Memory B cell (primary cell): Measurements from ENCODE around the gene AK3.

Source experiments
- ATAC-seq: fragments of 150-1000 bp; cut with Tn5 transposase; 2 replicates; pipeline ENCODE4 v1.10.0; 2021; ENCODE audit warnings: low read depth, mild to moderate bottlenecking, moderate library complexity
- DNase-seq, 2 donors: peaks; one replicate each; pipeline ENCODE4 v3.0.0; 2022; ENCODE audit warnings: low spot score in 2 of 2
- H3K27ac Mint-ChIP-seq: one replicate; pipeline ENCODE4 v1.8.0; 2022; ENCODE audit warnings: mild to moderate bottlenecking, moderate library complexity, mixed read lengths
- H3K27me3 Mint-ChIP-seq: one replicate; pipeline ENCODE4 v1.8.0; 2022; ENCODE audit warnings: mixed read lengths
- H3K36me3 Mint-ChIP-seq: one replicate; pipeline ENCODE4 v1.8.0; 2022; ENCODE audit warnings: mild to moderate bottlenecking, mixed read lengths
- H3K4me1 Mint-ChIP-seq: one replicate; pipeline ENCODE4 v1.8.0; 2022; ENCODE audit warnings: mixed read lengths
- H3K4me3 Mint-ChIP-seq: one replicate; pipeline ENCODE4 v1.8.0; 2022; ENCODE audit warnings: mild to moderate bottlenecking, moderate library complexity, mixed read lengths
- H3K9me3 Mint-ChIP-seq: one replicate; pipeline ENCODE4 v1.8.0; 2022; ENCODE audit warnings: mixed read lengths

The AK3 gene

DNA sequence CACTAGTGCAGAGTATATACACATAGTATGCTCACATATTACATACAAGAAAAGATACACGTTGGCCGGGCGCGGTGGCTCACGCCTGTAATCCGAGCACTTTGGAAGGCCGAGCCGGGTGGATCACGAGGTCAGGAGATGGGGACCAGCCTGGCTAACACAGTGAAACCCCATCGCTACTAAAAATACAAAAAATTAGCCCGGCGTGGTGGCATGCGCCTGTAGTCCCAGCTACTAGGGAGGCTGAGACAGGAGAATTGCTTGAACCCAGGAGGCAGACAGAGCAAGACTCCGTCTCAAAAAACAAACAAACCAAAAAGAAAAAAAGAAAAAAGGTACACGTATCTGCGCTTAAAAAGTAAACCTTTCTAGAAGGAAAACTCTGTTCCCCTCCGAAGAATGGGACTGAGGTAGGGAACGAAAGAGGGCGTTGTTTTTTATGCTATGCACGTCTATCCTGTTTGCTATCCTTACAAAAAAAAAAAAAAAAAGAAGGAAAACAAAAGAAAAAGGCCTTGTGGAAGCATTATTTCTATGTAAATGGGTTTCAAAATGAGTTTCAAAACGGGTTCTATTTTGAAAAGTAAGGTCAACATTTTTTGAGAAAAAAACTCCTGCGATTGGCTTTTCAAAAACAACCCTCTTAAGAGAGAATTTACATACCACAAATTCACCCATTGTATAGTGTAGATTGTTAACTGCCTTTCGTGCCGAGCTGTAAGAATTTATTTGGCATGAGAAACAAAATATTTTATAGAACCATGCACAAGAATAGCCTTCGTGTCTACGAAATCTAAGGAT is 1.2 kb downstream of the AK3 start:
- Mint-ChIP-seq H3K4me3 (peak overlapping the region; percentile 86), H3K9me3 (no peaks in the 10 kb centered on the region), H3K27ac (peak overlapping the region; percentile 76), H3K4me1 (peaks cover 16% of the 10 kb centered on the region), H3K36me3 (peaks cover under 1% of the 10 kb centered on the region), H3K27me3 (no peaks in the 10 kb centered on the region)
- ATAC-seq (no peak), DNase-seq (no peak)

- Mint-ChIP-seq H3K4me3 (peak overlapping the region; percentile 62), H3K27me3 (no peaks in the 10 kb centered on the region), H3K9me3 (no peaks in the 10 kb centered on the region), H3K36me3 (peaks cover 4% of the 10 kb centered on the region), H3K27ac (no peak overlapping the region), H3K4me1 (peaks cover 20% of the 10 kb centered on the region)
- DNase-seq, result no peak
- no peak for ATAC-seq
These were observed 2.0 kb downstream of the AK3 start for GRCh38 chr9:4738866-4739586.

GRCh38 chr9:4734150-4734549 is 6.9 kb downstream of the AK3 start:
- Mint-ChIP-seq H3K27ac (peak overlapping the region; percentile 29), H3K4me1 (peaks cover 27% of the 10 kb centered on the region), H3K36me3 (peaks cover 10% of the 10 kb centered on the region), H3K4me3 (no peak overlapping the region), H3K9me3 (no peaks in the 10 kb centered on the region), H3K27me3 (no peaks in the 10 kb centered on the region)
- DNase-seq (no peak), ATAC-seq (no peak)

DNA sequence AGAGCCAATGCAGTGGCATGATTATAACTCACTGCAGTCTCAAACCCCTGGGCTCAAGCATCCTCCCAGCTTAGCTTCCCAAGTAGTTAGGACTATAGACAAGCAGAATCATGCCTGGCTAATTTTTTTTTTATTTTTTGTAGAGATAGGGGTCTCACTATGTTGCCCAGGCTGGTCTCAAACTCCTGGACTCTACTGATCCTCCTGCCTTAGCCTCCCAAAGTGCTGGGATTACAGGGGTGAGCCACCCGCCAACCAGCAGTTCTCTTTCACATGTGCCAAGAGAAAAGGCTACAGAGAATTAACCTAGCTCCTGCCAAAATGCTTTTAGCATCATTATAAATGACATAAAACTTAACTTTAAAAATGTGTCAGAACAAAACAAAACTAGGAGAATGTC is 8.1 kb downstream of the AK3 start:
- peaks cover 10% of the 10 kb centered on the region for H3K36me3 Mint-ChIP-seq

GRCh38 chr9:4727593-4727992 is 13.4 kb downstream of the AK3 start:
- ATAC-seq (no peak), DNase-seq (no peak)
- Mint-ChIP-seq H3K4me3 (no peak overlapping the region), H3K27me3 (no peaks in the 10 kb centered on the region), H3K36me3 (peaks cover 6% of the 10 kb centered on the region), H3K9me3 (no peaks in the 10 kb centered on the region), H3K27ac (no peak overlapping the region), H3K4me1 (peaks cover 22% of the 10 kb centered on the region)

More for the DNA sequence above, 8.1 kb downstream of the AK3 start:
- no peak for ATAC-seq
- Mint-ChIP-seq H3K9me3 (no peaks in the 10 kb centered on the region), H3K4me3 (no peak overlapping the region), H3K27me3 (no peaks in the 10 kb centered on the region), H3K4me1 (peaks cover 27% of the 10 kb centered on the region), H3K27ac (no peak overlapping the region)
- no peak for DNase-seq

DNA sequence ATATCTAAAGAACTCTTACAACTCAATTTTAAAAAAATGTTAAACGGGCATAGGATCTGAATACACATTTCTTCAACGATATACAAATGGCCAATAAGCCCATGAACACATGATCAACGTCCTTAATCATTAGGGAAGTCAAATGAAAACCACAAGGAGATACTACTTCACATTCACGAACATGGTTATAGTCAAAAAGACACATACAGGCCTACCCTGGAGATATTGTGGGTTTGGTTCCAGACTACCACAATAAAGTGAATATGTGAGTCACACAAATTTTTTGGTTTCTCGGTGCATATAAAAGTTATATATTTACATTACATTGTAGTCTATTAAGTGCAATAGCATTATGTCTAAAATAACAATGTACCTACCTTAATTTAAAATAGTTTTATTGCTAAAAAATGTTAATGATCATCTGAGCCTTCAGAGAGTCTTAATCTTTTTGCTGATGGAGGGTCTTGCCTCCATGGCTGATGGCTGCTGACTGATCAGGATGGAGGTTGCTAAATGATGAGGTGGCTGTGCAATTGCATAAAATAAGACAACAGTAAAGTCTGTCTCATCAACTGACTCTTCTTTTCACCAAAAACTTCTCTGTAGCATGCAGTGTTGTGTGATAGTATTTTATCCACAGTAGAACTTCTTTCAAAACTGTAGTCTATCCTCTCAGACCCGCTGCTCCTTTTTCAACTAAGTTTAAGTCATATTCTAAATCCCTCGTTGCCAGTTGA is 15.1 kb downstream of the AK3 start:
- DNase-seq (no peak), ATAC-seq (no peak)
- H3K36me3 Mint-ChIP-seq, result peaks cover 7% of the 10 kb centered on the region
- no peaks in the 10 kb centered on the region for H3K9me3 Mint-ChIP-seq
- peaks cover 14% of the 10 kb centered on the region for H3K4me1 Mint-ChIP-seq
- no peak overlapping the region for H3K4me3 Mint-ChIP-seq
- H3K27me3 Mint-ChIP-seq, result no peaks in the 10 kb centered on the region
- no peak overlapping the region for H3K27ac Mint-ChIP-seq

GRCh38 chr9:4721736-4722135 is 19.3 kb downstream of the AK3 start:
- DNase-seq, result no peak
- Mint-ChIP-seq H3K9me3 (no peaks in the 10 kb centered on the region), H3K4me1 (peaks cover 6% of the 10 kb centered on the region), H3K4me3 (no peak overlapping the region), H3K36me3 (peaks cover 19% of the 10 kb centered on the region), H3K27me3 (no peaks in the 10 kb centered on the region), H3K27ac (no peak overlapping the region)
- ATAC-seq, result no peak

GRCh38 chr9:4718911-4719310 is 22.1 kb downstream of the AK3 start:
- H3K27me3 Mint-ChIP-seq, result no peaks in the 10 kb centered on the region
- H3K36me3 Mint-ChIP-seq, result peaks cover 20% of the 10 kb centered on the region
- peak overlapping the region; percentile 20 for H3K27ac Mint-ChIP-seq
- DNase-seq (no peak), ATAC-seq (no peak)
- H3K4me1 Mint-ChIP-seq, result peaks cover 2% of the 10 kb centered on the region
- no peaks in the 10 kb centered on the region for H3K9me3 Mint-ChIP-seq
- no peak overlapping the region for H3K4me3 Mint-ChIP-seq

DNA sequence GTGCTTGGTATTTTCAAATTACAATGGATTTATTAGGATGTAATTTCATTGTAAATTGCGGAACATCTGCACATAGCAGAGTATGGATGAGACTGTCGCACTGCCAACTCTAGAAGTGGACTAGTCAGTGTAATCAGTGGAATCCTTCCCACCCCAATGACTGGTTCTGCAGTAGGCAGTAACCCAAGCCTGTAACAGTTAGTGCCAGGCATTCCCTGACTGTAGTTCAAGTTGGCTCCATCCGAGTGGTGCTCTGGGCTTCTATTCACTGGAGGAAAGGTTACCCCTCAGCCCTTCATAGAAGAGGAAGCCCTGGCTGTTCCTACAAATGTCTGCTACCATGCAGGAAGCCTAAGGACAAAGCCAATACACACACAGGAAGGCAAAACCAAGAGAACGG is 23.2 kb downstream of the AK3 start:
- ATAC-seq (no peak), DNase-seq (no peak)
- Mint-ChIP-seq H3K4me3 (no peak overlapping the region), H3K9me3 (no peaks in the 10 kb centered on the region), H3K27me3 (no peaks in the 10 kb centered on the region), H3K27ac (no peak overlapping the region), H3K4me1 (peaks cover 5% of the 10 kb centered on the region), H3K36me3 (peaks cover 23% of the 10 kb centered on the region)

- Mint-ChIP-seq H3K27me3 (no peaks in the 10 kb centered on the region), H3K4me3 (no peak overlapping the region), H3K36me3 (peaks cover 26% of the 10 kb centered on the region), H3K4me1 (peaks cover 5% of the 10 kb centered on the region), H3K9me3 (no peaks in the 10 kb centered on the region), H3K27ac (no peak overlapping the region)
- no peak for DNase-seq
- no peak for ATAC-seq
These were observed 24.8 kb downstream of the AK3 start for GRCh38 chr9:4716163-4716562.

GRCh38 chr9:4714266-4715016 is 26.6 kb downstream of the AK3 start:
- peaks cover 5% of the 10 kb centered on the region for H3K4me1 Mint-ChIP-seq
- ATAC-seq (no peak), DNase-seq (no peak)
- H3K27ac Mint-ChIP-seq, result peak overlapping the region; percentile 1
- H3K36me3 Mint-ChIP-seq, result peaks cover 25% of the 10 kb centered on the region
- H3K4me3 Mint-ChIP-seq, result no peak overlapping the region
- no peaks in the 10 kb centered on the region for H3K9me3 Mint-ChIP-seq
- no peaks in the 10 kb centered on the region for H3K27me3 Mint-ChIP-seq

GRCh38 chr9:4713849-4714248 is 27.2 kb downstream of the AK3 start:
- Mint-ChIP-seq H3K4me1 (peaks cover 5% of the 10 kb centered on the region), H3K36me3 (peaks cover 23% of the 10 kb centered on the region)

GRCh38 chr9:4709380-4709779 is 31.6 kb downstream of the AK3 start:
- Mint-ChIP-seq H3K4me3 (no peak overlapping the region), H3K4me1 (peaks cover 5% of the 10 kb centered on the region), H3K27me3 (no peaks in the 10 kb centered on the region), H3K27ac (no peak overlapping the region), H3K9me3 (no peaks in the 10 kb centered on the region), H3K36me3 (peaks cover 18% of the 10 kb centered on the region)
- ATAC-seq (no peak), DNase-seq (no peak)

More at GRCh38 chr9:4713849-4714248, 27.2 kb downstream of the AK3 start:
- ATAC-seq (no peak), DNase-seq (no peak)
- no peaks in the 10 kb centered on the region for H3K27me3 Mint-ChIP-seq
- no peak overlapping the region for H3K4me3 Mint-ChIP-seq
- no peaks in the 10 kb centered on the region for H3K9me3 Mint-ChIP-seq
- peak overlapping the region; percentile 1 for H3K27ac Mint-ChIP-seq
